Spleen (tissue), 7 donors: ENCODE measurements around the gene MFNG.

ENCODE experiments used
- POLR2AphosphoS5 ChIP-seq, 3 donors: sonication (generic); formaldehyde crosslinking; IDR thresholded peaks; one replicate each; pipeline ENCODE4 v1.5.1; 2017; ENCODE audit warnings: antibody characterized with exemption in 3 of 3
- TF ChIP-seq, protein P1 (sequence below), 11 experiments: fragments of 200-600 bp in 7 of 11; fragments of 450-650 bp in 4 of 11; sonication (generic) in 4 of 11; IDR thresholded peaks in 8 of 11; conservative IDR thresholded peaks in 3 of 11; 1 replicate in 7 of 11; 2 replicates in 4 of 11; pipeline versions ENCODE4 v1.4.0 to v1.8.0; 2016 to 2021; ENCODE audit warnings: antibody characterized with exemption in 11 of 11, inconsistent platforms in 4 of 11, mild to moderate bottlenecking in 1 of 11
- donor health status: DM: no; HTN: no; CAD: no; lungs with moderate emphysema.
- donor health status: DM: no; HTN: no; CAD: no.
- donor health status: DM: no; HTN: no; CAD: no.

DNA sequence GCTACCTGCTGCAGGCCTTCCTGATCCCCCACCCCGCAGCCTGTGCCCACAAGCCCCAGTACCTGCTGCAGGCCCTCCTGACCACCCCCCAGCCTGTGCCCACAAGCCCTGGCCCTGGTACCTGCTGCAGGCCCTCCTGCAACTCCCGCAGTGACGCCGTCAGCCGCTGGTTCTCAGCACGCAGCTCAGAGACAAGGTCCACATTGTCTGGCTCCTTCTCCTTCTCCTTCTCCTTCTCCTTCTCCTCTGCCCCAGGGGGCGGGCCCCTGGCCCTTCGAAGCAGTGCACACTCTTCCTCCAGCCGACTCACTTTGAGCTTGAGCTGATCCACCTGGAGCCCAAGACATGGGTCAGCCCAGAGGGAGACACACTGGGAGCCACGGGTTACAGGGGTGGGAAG lies 23.9 kb upstream of the MFNG start:
- TF ChIP-seq, protein P1, sequence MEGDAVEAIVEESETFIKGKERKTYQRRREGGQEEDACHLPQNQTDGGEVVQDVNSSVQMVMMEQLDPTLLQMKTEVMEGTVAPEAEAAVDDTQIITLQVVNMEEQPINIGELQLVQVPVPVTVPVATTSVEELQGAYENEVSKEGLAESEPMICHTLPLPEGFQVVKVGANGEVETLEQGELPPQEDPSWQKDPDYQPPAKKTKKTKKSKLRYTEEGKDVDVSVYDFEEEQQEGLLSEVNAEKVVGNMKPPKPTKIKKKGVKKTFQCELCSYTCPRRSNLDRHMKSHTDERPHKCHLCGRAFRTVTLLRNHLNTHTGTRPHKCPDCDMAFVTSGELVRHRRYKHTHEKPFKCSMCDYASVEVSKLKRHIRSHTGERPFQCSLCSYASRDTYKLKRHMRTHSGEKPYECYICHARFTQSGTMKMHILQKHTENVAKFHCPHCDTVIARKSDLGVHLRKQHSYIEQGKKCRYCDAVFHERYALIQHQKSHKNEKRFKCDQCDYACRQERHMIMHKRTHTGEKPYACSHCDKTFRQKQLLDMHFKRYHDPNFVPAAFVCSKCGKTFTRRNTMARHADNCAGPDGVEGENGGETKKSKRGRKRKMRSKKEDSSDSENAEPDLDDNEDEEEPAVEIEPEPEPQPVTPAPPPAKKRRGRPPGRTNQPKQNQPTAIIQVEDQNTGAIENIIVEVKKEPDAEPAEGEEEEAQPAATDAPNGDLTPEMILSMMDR (IDR thresholded peaks at IDR 0.05 in 8 of 11, conservative IDR thresholded peaks at IDR 0.05 in 3 of 11), result no peak
- TF ChIP-seq POLR2AphosphoS5 (IDR thresholded peaks at IDR 0.05), result no peak
